Fibroblast of lung (primary cell): ENCODE data around the gene IBA57. TPM values are rescaled to one million over a fixed set of nuclear protein-coding genes. Genes with fewer than 3 reads are reported as not detected.

Experiments used
- DNase-seq, 2 donors: peaks; one replicate each; pipeline versions ENCODE4 v3.0.0 to v3.0.0-alpha.2; 2010; ENCODE audit warnings: low read depth in 2 of 2
- H2AFZ ChIP-seq: 2 replicates; pipeline ENCODE4 v1.5.1; 2012; ENCODE audit warnings: low read length, control low read depth, inconsistent platforms
- H3K27ac ChIP-seq: 2 replicates; pipeline ENCODE4 v1.5.1; 2011; ENCODE audit warnings: low read length, control low read depth; ENCODE audit not compliant: insufficient read depth
- H3K27me3 ChIP-seq: 2 replicates; pipeline ENCODE4 v1.5.1; 2011; ENCODE audit warnings: mild to moderate bottlenecking, low read length; ENCODE audit not compliant: control insufficient read depth, insufficient read depth
- H3K36me3 ChIP-seq: 2 replicates; pipeline ENCODE4 v1.5.1; 2011; ENCODE audit warnings: low read length; ENCODE audit not compliant: control insufficient read depth, insufficient read depth
- H3K4me1 ChIP-seq: 2 replicates; pipeline ENCODE4 v1.5.1; 2011; ENCODE audit warnings: low read length; ENCODE audit not compliant: control insufficient read depth, insufficient read depth; ENCODE audit errors: extremely low read depth
- H3K4me2 ChIP-seq: 2 replicates; pipeline ENCODE4 v1.5.1; 2011; ENCODE audit warnings: low read length, control low read depth; ENCODE audit not compliant: insufficient read depth; ENCODE audit errors: extremely low read depth
- H3K4me3 ChIP-seq, 4 experiments: fragments of 200-600 bp in 1 of 4; sonication (generic) in 1 of 4; replicated peaks in 1 of 4; 2 replicates each; pipeline ENCODE4 v1.5.1; 2011 to 2016; ENCODE audit warnings: low read length in 4 of 4, low read depth in 3 of 4, mild to moderate bottlenecking in 3 of 4, control low read depth in 2 of 4, inconsistent platforms in 1 of 4, mixed read lengths in 1 of 4; ENCODE audit not compliant: insufficient read depth in 1 of 4; ENCODE audit errors: control extremely low read depth in 1 of 4
- H3K79me2 ChIP-seq: 2 replicates; pipeline ENCODE4 v1.5.1; 2012; ENCODE audit warnings: mild to moderate bottlenecking, low read length, inconsistent platforms; ENCODE audit not compliant: control insufficient read depth, insufficient read depth
- H3K9ac ChIP-seq: 2 replicates; pipeline ENCODE4 v1.5.1; 2011; ENCODE audit warnings: mild to moderate bottlenecking, low read length, control low read depth; ENCODE audit not compliant: insufficient read depth
- H3K9me3 ChIP-seq: 2 replicates; pipeline ENCODE4 v1.5.1; 2012; ENCODE audit warnings: low read depth, low read length; ENCODE audit not compliant: control insufficient read depth, insufficient read depth
- H4K20me1 ChIP-seq: 2 replicates; pipeline ENCODE4 v1.5.1; 2011; ENCODE audit warnings: low read length; ENCODE audit not compliant: control insufficient read depth, insufficient read depth; ENCODE audit errors: extremely low read depth
- CTCF ChIP-seq, 2 donors: IDR thresholded peaks in 1 of 2; conservative IDR thresholded peaks in 1 of 2; 1 replicate in 1 of 2; 2 replicates in 1 of 2; pipeline ENCODE4 v1.5.1; 2011 to 2012; ENCODE audit warnings: low read length in 2 of 2, control low read depth in 1 of 2, inconsistent platforms in 1 of 2, low read depth in 1 of 2, mild to moderate bottlenecking in 1 of 2
- EZH2 ChIP-seq: IDR thresholded peaks from 2 replicates; pipeline ENCODE4 v1.5.1; 2012; ENCODE audit warnings: low read length, control low read depth, mild to moderate bottlenecking; ENCODE audit errors: missing control alignments
- polyA plus RNA-seq, 2 donors: library from polyadenylated mRNA; depleted of rRNA in 1 of 2; stranded (reverse) in 1 of 2; unstranded in 1 of 2; fragments of >200 nt; gene quantifications; 2 replicates each; pipeline ENCODE4 v1.2.1, GENCODE V29; 2011 to 2012; ENCODE audit warnings: missing spikeins in 1 of 2
- total RNA-seq: library from RNA; depleted of rRNA; stranded (reverse); fragments of >200 nt; gene quantifications from 2 replicates; pipeline ENCODE4 v1.2.1, GENCODE V29; 2014

Gene IBA57
- total and polyA plus RNA-seq, 2 donors (not counting 1 experiment from before 2014, with no cell fraction given): 1.4 to 3.8 TPM

- TF ChIP-seq CTCF (conservative IDR thresholded peaks at IDR 0.05 in 1 of 2, IDR thresholded peaks at IDR 0.05 in 1 of 2; ENCODE audit: low read depth in 1 of 2, low read length in 2 of 2) (no peak), EZH2 (no peak)
- H3K9ac ChIP-seq: no peak overlapping the region
- peaks cover 25% of the 10 kb centered on the region for H3K4me1 ChIP-seq
- no peaks in the 10 kb centered on the region for H4K20me1 ChIP-seq
- H3K27ac ChIP-seq: no peak overlapping the region
- H3K4me3 ChIP-seq: no peak overlapping the region
- no peaks in the 10 kb centered on the region for H3K36me3 ChIP-seq
- no peak overlapping the region for H3K4me2 ChIP-seq
- H2AFZ ChIP-seq: no peak overlapping the region
- H3K9me3 ChIP-seq: no peaks in the 10 kb centered on the region
- no peak for DNase-seq
- H3K79me2 ChIP-seq: peaks cover 6% of the 10 kb centered on the region
- no peaks in the 10 kb centered on the region for H3K27me3 ChIP-seq
Observed at GRCh38 chr1:228154021-228154669, 11.5 kb upstream of the IBA57 start.

DNA sequence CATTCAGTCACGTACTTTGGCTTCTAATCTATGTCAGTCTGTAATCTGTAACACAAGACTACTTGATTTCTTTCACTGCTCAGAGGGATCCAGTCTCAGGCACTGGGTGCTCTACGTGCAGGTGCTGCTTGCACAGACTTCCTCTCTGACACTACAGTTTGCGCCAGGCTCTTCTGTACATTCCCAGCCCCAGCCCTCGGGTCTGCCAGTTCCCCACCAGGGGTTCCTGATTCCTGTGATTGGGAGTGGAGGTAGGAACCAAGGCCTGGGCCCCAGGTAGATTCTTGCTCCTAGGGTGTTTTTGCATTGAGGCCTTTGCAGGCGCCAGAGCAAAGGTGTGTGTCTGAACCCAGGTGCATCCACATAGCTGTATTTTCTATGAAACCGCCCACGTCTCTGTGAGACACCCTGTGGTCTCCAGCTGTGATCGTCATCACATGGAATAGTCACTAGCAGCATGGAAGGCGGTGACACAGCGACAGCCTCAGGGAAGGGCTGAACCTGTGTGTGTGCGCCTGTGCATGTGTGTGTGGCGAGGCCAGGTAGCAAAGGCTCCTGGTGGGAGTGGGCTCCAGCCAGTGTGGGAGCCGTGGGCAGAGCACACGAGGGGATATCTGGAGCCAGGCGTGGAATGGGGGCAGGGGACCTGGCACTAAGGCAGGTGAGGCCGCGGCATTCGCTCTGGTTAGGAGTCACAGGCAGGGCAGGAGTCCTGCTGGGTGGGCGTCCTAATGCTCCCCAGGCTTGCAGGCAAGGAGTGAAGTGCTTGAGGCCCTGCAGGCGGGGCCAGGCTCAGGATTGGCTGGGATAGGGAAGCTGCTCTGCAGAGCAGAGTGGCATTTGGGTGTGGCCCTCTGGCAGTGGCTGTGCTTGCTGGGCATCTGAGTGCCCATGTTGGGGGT is 10.7 kb upstream of the IBA57 start:
- DNase-seq: no peak
- Histone ChIP-seq H3K79me2 (peaks cover 6% of the 10 kb centered on the region), H3K9me3 (no peaks in the 10 kb centered on the region), H4K20me1 (no peaks in the 10 kb centered on the region), H3K27ac (no peak overlapping the region), H3K9ac (no peak overlapping the region), H3K4me2 (no peak overlapping the region), H3K36me3 (no peaks in the 10 kb centered on the region), H3K4me3 (no peak overlapping the region), H3K4me1 (peaks cover 17% of the 10 kb centered on the region), H2AFZ (no peak overlapping the region), H3K27me3 (no peaks in the 10 kb centered on the region)
- TF ChIP-seq CTCF (conservative IDR thresholded peaks at IDR 0.05 in 1 of 2, IDR thresholded peaks at IDR 0.05 in 1 of 2; ENCODE audit: low read depth in 1 of 2, low read length in 2 of 2) (no peak), EZH2 (no peak)
